IMR-90 (cell line): ENCODE results near the gene TMEM117. TPM values are rescaled to one million over a fixed set of nuclear protein-coding genes. Genes with fewer than 3 reads are reported as not detected.

ENCODE experiments used
- ATAC-seq: fragments of 200-7000 bp; cut with Tn5 transposase; 2 replicates; pipeline ENCODE4 v1.9.1; 2020; ENCODE audit warnings: low read depth, mild to moderate bottlenecking, moderate library complexity
- BruUV-seq: library from RNA; stranded (reverse); fragments of 400-500 nt; replicated peaks from 2 replicates; lab custom pipeline; 2021; lab: Mats Ljungman, UMichigan
- CTCF ChIA-PET: fragments of 300-600 bp; formaldehyde crosslinking; extraction: SDS; loops from one replicate; lab custom pipeline; 2021; ENCODE audit warnings: antibody characterized with exemption; lab: Yijun Ruan, JAX
- POLR2A ChIA-PET: fragments of 300-600 bp; sonication (Branson Sonifier 250); formaldehyde crosslinking; loops from one replicate; lab custom pipeline; 2022; ENCODE audit warnings: antibody characterized with exemption; ENCODE audit not compliant: unreplicated experiment; lab: Charles Lee
- DNase-seq: peaks from one replicate; pipeline ENCODE4 v3.0.0; 2013
- H2AFZ ChIP-seq: replicated peaks from 2 replicates; pipeline ENCODE3; 2013; ENCODE audit warnings: low read length, mild to moderate bottlenecking; ENCODE audit not compliant: poor library complexity
- H2AK5ac ChIP-seq: 2 replicates; pipeline ENCODE4 v1.6.1; 2013; ENCODE audit warnings: low read depth, low read length, inconsistent platforms
- H2AK9ac ChIP-seq: replicated peaks from 2 replicates; pipeline ENCODE3; 2013; ENCODE audit warnings: mild to moderate bottlenecking, low read depth, low read length, moderate library complexity; ENCODE audit not compliant: poor library complexity
- H2BK120ac ChIP-seq: 2 replicates; pipeline ENCODE4 v1.6.1; 2013; ENCODE audit warnings: low read depth, low read length, inconsistent platforms
- H2BK15ac ChIP-seq: 3 replicates; pipeline ENCODE4 v1.6.1; 2013; ENCODE audit warnings: low read depth, low read length, inconsistent platforms
- H2BK20ac ChIP-seq: 2 replicates; pipeline ENCODE4 v1.6.1; 2013; ENCODE audit warnings: low read depth, mild to moderate bottlenecking, inconsistent platforms, low read length, moderate library complexity
- H2BK5ac ChIP-seq: 2 replicates; pipeline ENCODE4 v1.6.1; 2013; ENCODE audit warnings: mild to moderate bottlenecking, low read depth, low read length, inconsistent platforms; ENCODE audit not compliant: poor library complexity, severe bottlenecking
- H3K14ac ChIP-seq: replicated peaks from 2 replicates; pipeline ENCODE4 v1.6.1; 2013; ENCODE audit warnings: low read depth, low read length, inconsistent platforms
- H3K18ac ChIP-seq: 2 replicates; pipeline ENCODE4 v1.6.1; 2013; ENCODE audit warnings: low read depth, low read length, control low read depth
- H3K23ac ChIP-seq: 2 replicates; pipeline ENCODE4 v1.6.1; 2013; ENCODE audit warnings: low read depth, low read length, inconsistent platforms
- H3K27ac ChIP-seq: 2 replicates; pipeline ENCODE4 v1.5.1; 2013; ENCODE audit warnings: mild to moderate bottlenecking, control low read depth, low read length; ENCODE audit not compliant: insufficient read depth
- H3K27me3 ChIP-seq: 2 replicates; pipeline ENCODE4 v1.6.1; 2013; ENCODE audit warnings: low read length; ENCODE audit not compliant: control insufficient read depth, insufficient read depth
- H3K36me3 ChIP-seq: 2 replicates; pipeline ENCODE4 v1.6.1; 2013; ENCODE audit warnings: low read length, mixed read lengths; ENCODE audit not compliant: control insufficient read depth, insufficient read depth
- H3K4ac ChIP-seq: 2 replicates; pipeline ENCODE4 v1.6.1; 2013; ENCODE audit warnings: low read depth, low read length, inconsistent platforms
- H3K4me1 ChIP-seq: 2 replicates; pipeline ENCODE4 v1.6.1; 2013; ENCODE audit warnings: low read length, mixed read lengths; ENCODE audit not compliant: control insufficient read depth, insufficient read depth
- H3K4me2 ChIP-seq: 2 replicates; pipeline ENCODE4 v1.6.1; 2013; ENCODE audit warnings: low read depth, mild to moderate bottlenecking, control low read depth, low read length, moderate library complexity
- H3K4me3 ChIP-seq: 2 replicates; pipeline ENCODE4 v1.5.1; 2013; ENCODE audit warnings: low read depth, mild to moderate bottlenecking, control low read depth, low read length, moderate library complexity; ENCODE audit not compliant: insufficient read depth
- H3K56ac ChIP-seq: 2 replicates; pipeline ENCODE4 v1.6.1; 2013; ENCODE audit warnings: low read length, inconsistent platforms; ENCODE audit not compliant: insufficient read depth; ENCODE audit errors: extremely low read depth
- H3K79me1 ChIP-seq, 2 experiments: 2 replicates each; pipeline ENCODE4 v1.6.1; 2013; ENCODE audit warnings: low read length in 2 of 2, inconsistent platforms in 1 of 2, low read depth in 1 of 2
- H3K9ac ChIP-seq: 2 replicates; pipeline ENCODE4 v1.6.1; 2013; ENCODE audit warnings: low read depth, low read length, control low read depth
- H3K9me1 ChIP-seq: 2 replicates; pipeline ENCODE4 v1.6.1; 2013; ENCODE audit warnings: low read length, inconsistent platforms; ENCODE audit not compliant: insufficient read depth
- H3K9me3 ChIP-seq: 2 replicates; pipeline ENCODE4 v1.6.1; 2013; ENCODE audit warnings: low read length; ENCODE audit not compliant: control insufficient read depth, insufficient read depth
- H4K20me1 ChIP-seq: 2 replicates; pipeline ENCODE4 v1.6.1; 2013; ENCODE audit warnings: low read length, inconsistent platforms; ENCODE audit not compliant: insufficient read depth
- H4K5ac ChIP-seq: 2 replicates; pipeline ENCODE4 v1.6.1; 2013; ENCODE audit warnings: mild to moderate bottlenecking, low read depth, low read length, control low read depth
- H4K8ac ChIP-seq, 2 experiments: 2 replicates each; pipeline ENCODE4 v1.6.1; 2013; ENCODE audit warnings: low read depth in 2 of 2, low read length in 2 of 2, control low read depth in 1 of 2, inconsistent platforms in 1 of 2
- H4K91ac ChIP-seq: 2 replicates; pipeline ENCODE4 v1.6.1; 2013; ENCODE audit warnings: low read depth, low read length, inconsistent platforms; ENCODE audit not compliant: insufficient read depth
- BHLHE40 ChIP-seq: fragments of 150-350 bp; IDR thresholded peaks from 2 replicates; pipeline ENCODE4 v1.6.1; 2016; ENCODE audit warnings: mild to moderate bottlenecking, low read depth, low read length
- CEBPB ChIP-seq: IDR thresholded peaks from 2 replicates; pipeline ENCODE4 v1.6.1; 2012; ENCODE audit warnings: low read depth, low read length, improper control_type of control experiment
- CHD1 ChIP-seq: IDR thresholded peaks from 2 replicates; pipeline ENCODE4 v1.6.1; 2012; ENCODE audit warnings: low read depth, low read length, improper control_type of control experiment
- CTCF ChIP-seq: conservative IDR thresholded peaks from 2 replicates; pipeline ENCODE4 v1.5.1; 2012; ENCODE audit warnings: mild to moderate bottlenecking, low read depth, low read length, improper control_type of control experiment
- ELK1 ChIP-seq: fragments of 150-350 bp; IDR thresholded peaks from 2 replicates; pipeline ENCODE4 v1.6.1; 2016; ENCODE audit warnings: low read depth, mild to moderate bottlenecking, low read length, moderate library complexity, borderline replicate concordance
- FOS ChIP-seq: fragments of 150-350 bp; IDR thresholded peaks from 2 replicates; pipeline ENCODE4 v1.6.1; 2016; ENCODE audit warnings: low read depth, low read length
- MAFK ChIP-seq: IDR thresholded peaks from 2 replicates; pipeline ENCODE4 v1.6.1; 2012; ENCODE audit warnings: low read depth, low read length, improper control_type of control experiment
- MAZ ChIP-seq: IDR thresholded peaks from 2 replicates; pipeline ENCODE4 v1.6.1; 2012; ENCODE audit warnings: low read depth, mild to moderate bottlenecking, low read length, improper control_type of control experiment, moderate library complexity, borderline replicate concordance
- MXI1 ChIP-seq: IDR thresholded peaks from 2 replicates; pipeline ENCODE4 v1.6.1; 2012; ENCODE audit warnings: low read depth, mild to moderate bottlenecking, low read length, moderate library complexity, borderline replicate concordance
- NFE2L2 ChIP-seq: fragments of 150-350 bp; IDR thresholded peaks from 2 replicates; pipeline ENCODE4 v1.6.1; 2016; ENCODE audit warnings: low read depth, mild to moderate bottlenecking, low read length
- POLR2A ChIP-seq: IDR thresholded peaks from 2 replicates; pipeline ENCODE4 v1.6.1; 2012; ENCODE audit warnings: mild to moderate bottlenecking, low read depth, low read length
- RAD21 ChIP-seq: IDR thresholded peaks from 2 replicates; pipeline ENCODE4 v1.6.1; 2012; ENCODE audit warnings: low read length, improper control_type of control experiment
- RCOR1 ChIP-seq: IDR thresholded peaks from 2 replicates; pipeline ENCODE4 v1.6.1; 2012; ENCODE audit warnings: mild to moderate bottlenecking, low read length, improper control_type of control experiment; ENCODE audit not compliant: insufficient replicate concordance
- RFX5 ChIP-seq: IDR thresholded peaks from 2 replicates; pipeline ENCODE4 v1.8.0; 2012; ENCODE audit warnings: low read depth, mild to moderate bottlenecking, low read length, moderate library complexity
- SMC3 ChIP-seq: fragments of 150-350 bp; IDR thresholded peaks from 2 replicates; pipeline ENCODE4 v1.6.1; 2016; ENCODE audit warnings: low read depth, mild to moderate bottlenecking, antibody characterized with exemption, low read length, moderate library complexity
- USF2 ChIP-seq: fragments of 150-350 bp; IDR thresholded peaks from 2 replicates; pipeline ENCODE4 v1.6.1; 2017; ENCODE audit warnings: mild to moderate bottlenecking, antibody characterized with exemption, low read length, low read depth
- WGBS, 2 experiments: methylation state at CpG; one replicate each; pipeline versions ENCODE4 v1.1.5 to v1.1.7; 2013; ENCODE audit warnings: missing lambda C conversion rate in 2 of 2; ENCODE audit not compliant: insufficient read length in 1 of 2; ENCODE audit errors: extremely low coverage in 2 of 2; 5-methylcytosine and 5-hydroxymethylcytosine counted together
- dilution Hi-C: fragments of 300-500 bp; cut with HindIII; formaldehyde crosslinking; loops from one replicate; pipeline ENCODE4 v1.14.3; 2018; ENCODE audit warnings: low sequenced_read_pairs; ENCODE audit not compliant: unreplicated experiment
- in situ Hi-C: fragments of 300-500 bp; cut with MboI; formaldehyde crosslinking; loops from 3 replicates; pipeline ENCODE4 v1.14.3; 2019; ENCODE audit warnings: low sequenced_read_pairs, inconsistent platforms, mixed read lengths
- intact Hi-C: fragments of 100-400 bp; cut with micrococcal nuclease; formaldehyde crosslinking; loops from 2 replicates; pipeline ENCODE4 v1.10.0; 2022
- polyA plus RNA-seq, 3 experiments: library from polyadenylated mRNA; depleted of rRNA; stranded (reverse); fragments of >200 nt; gene quantifications; 2 replicates each; pipeline ENCODE4 v1.2.3, GENCODE V29; 2012; ENCODE audit warnings: low replicate concordance in 1 of 3
- total RNA-seq: library from RNA; depleted of rRNA; stranded (reverse); fragments of >200 nt; gene quantifications from 2 replicates; pipeline ENCODE4 v1.2.3, GENCODE V29; 2012

TMEM117 gene
- total and polyA plus RNA-seq, 2 of the 4 experiments (the other 2 are of a cell fraction): 8.7 to 21.0 TPM

- Histone ChIP-seq H3K4me2 (no peak overlapping the region), H3K9me3 (no peaks in the 10 kb centered on the region), H3K23ac (no peak overlapping the region), H2AK9ac (no peak overlapping the region), H3K27ac (no peak overlapping the region), H2BK20ac (no peak overlapping the region), H3K79me1 (no peaks in the 10 kb centered on the region), H2BK5ac (no peak overlapping the region), H3K4me3 (no peak overlapping the region), H4K5ac (no peak overlapping the region), H3K4ac (no peak overlapping the region), H3K4me1 (no peaks in the 10 kb centered on the region), H4K20me1 (no peaks in the 10 kb centered on the region), H3K18ac (no peak overlapping the region), H2AK5ac (no peak overlapping the region), H3K9ac (no peak overlapping the region), H2AFZ (no peak overlapping the region), H3K36me3 (no peaks in the 10 kb centered on the region), H3K14ac (no peak overlapping the region), H3K9me1 (no peaks in the 10 kb centered on the region), H4K91ac (no peak overlapping the region), H4K8ac (no peak overlapping the region), H2BK15ac (no peak overlapping the region), H3K56ac (no peak overlapping the region), H3K27me3 (no peaks in the 10 kb centered on the region), H2BK120ac (no peak overlapping the region)
- no peak for TF ChIP-seq POLR2A
- no peak for TF ChIP-seq MAZ
- TF ChIP-seq NFE2L2: no peak
- TF ChIP-seq CTCF: no peak
- TF ChIP-seq SMC3: no peak
- TF ChIP-seq RFX5: no peak
- no peak for TF ChIP-seq CEBPB
- TF ChIP-seq MXI1: no peak
- TF ChIP-seq ELK1: no peak
- no peak for TF ChIP-seq FOS
- TF ChIP-seq CHD1: no peak
- TF ChIP-seq BHLHE40: no peak
- TF ChIP-seq MAFK: no peak
- no peak for TF ChIP-seq RAD21
- no peak for TF ChIP-seq RCOR1
- TF ChIP-seq USF2: no peak
- DNase-seq (no peak), ATAC-seq (no peak)
- ChIA-PET CTCF (no interaction called here), POLR2A (no interaction called here)
- intact Hi-C loops (no loop called here), in situ Hi-C loops (no loop called here), dilution Hi-C loops (no loop called here)
- no CpG with 5 or more reads among the region's 4 CpGs for WGBS, 2 experiments
- no TSS peak for BruUV-seq
Measured at GRCh38 chr12:44405297-44405696, 569.4 kb downstream of the TMEM117 start.
